Vagina (tissue), 2 donors: ENCODE data around the gene NOP53. TPM values are rescaled to one million over a fixed set of nuclear protein-coding genes. Genes with fewer than 3 reads are reported as not detected.
A peak's percentile ranks its signal among the peaks of the same experiment; 100 is the strongest.
"Not testable (repeated sequence)": the region's sequence is repeated elsewhere in the genome, so short reads cannot be mapped to it uniquely, and the experiment has no call there.

Experiments
- DNase-seq, 2 donors: peaks; one replicate each; pipeline ENCODE4 v3.0.0-alpha.2; 2017; ENCODE audit errors: extremely low spot score in 2 of 2
- H3K27ac ChIP-seq: fragments of 200-600 bp; sonication (generic); one replicate; pipeline ENCODE4 v1.5.1; 2019
- H3K27me3 ChIP-seq: fragments of 200-600 bp; sonication (generic); one replicate; pipeline ENCODE4 v1.5.1; 2019
- H3K36me3 ChIP-seq, 2 donors: fragments of 200-600 bp; sonication (generic); one replicate each; pipeline ENCODE4 v1.5.1; 2017 to 2019
- H3K4me1 ChIP-seq: fragments of 200-600 bp; sonication (generic); one replicate; pipeline ENCODE4 v1.5.1; 2019
- H3K4me3 ChIP-seq, 2 donors: fragments of 200-600 bp; sonication (generic); 1 replicate in 1 of 2; 2 replicates in 1 of 2; pipeline ENCODE4 v1.5.1; 2016 to 2019
- H3K9me3 ChIP-seq: fragments of 200-600 bp; sonication (generic); one replicate; pipeline ENCODE4 v1.5.1; 2019
- CTCF ChIP-seq, 3 experiments: fragments of 450-650 bp in 2 of 3; fragments of 200-600 bp in 1 of 3; sonication (generic) in 1 of 3; IDR thresholded peaks; one replicate each; pipeline ENCODE4 v1.5.1; 2017 to 2019; ENCODE audit warnings: antibody characterized with exemption in 3 of 3, mild to moderate bottlenecking in 2 of 3, moderate library complexity in 2 of 3
- POLR2A ChIP-seq, 2 donors: fragments of 450-650 bp; IDR thresholded peaks; one replicate each; pipeline ENCODE4 v1.6.1; 2017; ENCODE audit warnings: antibody characterized with exemption in 2 of 2, mild to moderate bottlenecking in 2 of 2, moderate library complexity in 2 of 2
- POLR2AphosphoS5 ChIP-seq, 2 donors: sonication (generic); formaldehyde crosslinking; IDR thresholded peaks; one replicate each; pipeline ENCODE4 v1.9.0; 2017; ENCODE audit warnings: antibody characterized with exemption in 2 of 2, mild to moderate bottlenecking in 2 of 2, low read depth in 1 of 2; ENCODE audit not compliant: insufficient read depth in 1 of 2
- intact Hi-C: fragments of 100-400 bp; cut with DNase I; formaldehyde crosslinking; loops from one replicate; pipeline ENCODE4 v1.15.1; 2023
- total RNA-seq: library from RNA; depleted of rRNA; stranded (reverse); fragments of >200 nt; gene quantifications from one replicate; pipeline ENCODE4 v1.2.3, GENCODE V29; 2016

The NOP53 gene
- total RNA-seq, 1 donor from 2014 or later: 517 TPM

- TF ChIP-seq POLR2A (IDR thresholded peaks at IDR 0.05) (no peak), CTCF (IDR thresholded peaks at IDR 0.05) (no peak)
- Histone ChIP-seq H3K27me3 (no peaks in the 10 kb centered on the region), H3K4me3 (no peak overlapping the region), H3K4me1 (peaks cover 46% of the 10 kb centered on the region), H3K36me3 (peaks cover 4 to 53% of the 10 kb centered on the region in 2 donors), H3K9me3 (no peaks in the 10 kb centered on the region), H3K27ac (peak overlapping the region; percentile 92)
- intact Hi-C loops: no loop called here
- no peak for DNase-seq
Observed at GRCh38 chr19:47730910-47731309, 14.4 kb upstream of the NOP53 start.

GRCh38 chr19:47735131-47735530 is 10.2 kb upstream of the NOP53 start:
- no peaks in the 10 kb centered on the region for H3K27me3 ChIP-seq
- H3K9me3 ChIP-seq: no peaks in the 10 kb centered on the region
- no peak for DNase-seq
- H3K4me3 ChIP-seq: no peak overlapping the region
- H3K36me3 ChIP-seq: peaks cover 4 to 61% of the 10 kb centered on the region in 2 donors
- TF ChIP-seq CTCF (IDR thresholded peaks at IDR 0.05) (no peak), POLR2A (IDR thresholded peaks at IDR 0.05) (no peak), POLR2AphosphoS5 (IDR thresholded peaks at IDR 0.05; ENCODE audit: insufficient read depth in 1 of 2, low read depth in 1 of 2) (no peak)
- no peak overlapping the region for H3K27ac ChIP-seq
- intact Hi-C loops: no loop called here
- H3K4me1 ChIP-seq: peaks cover 5% of the 10 kb centered on the region

- H3K36me3 ChIP-seq: peaks cover 0 to 52% of the 10 kb centered on the region in 2 donors
- DNase-seq: no peak
- peaks cover 25% of the 10 kb centered on the region for H3K4me1 ChIP-seq
- TF ChIP-seq CTCF (IDR thresholded peaks at IDR 0.05): no peak
- no peak overlapping the region for H3K4me3 ChIP-seq
- no peaks in the 10 kb centered on the region for H3K9me3 ChIP-seq
- H3K27ac ChIP-seq: peak overlapping the region; percentile 99
- intact Hi-C loops: no loop called here
- no peaks in the 10 kb centered on the region for H3K27me3 ChIP-seq
Observed at GRCh38 chr19:47740866-47741519, 4.4 kb upstream of the NOP53 start.

- peaks cover 0 to 47% of the 10 kb centered on the region in 2 donors for H3K36me3 ChIP-seq
- no peaks in the 10 kb centered on the region for H3K27me3 ChIP-seq
- no peaks in the 10 kb centered on the region for H3K9me3 ChIP-seq
- H3K4me3 ChIP-seq: no peak overlapping the region
- H3K4me1 ChIP-seq: peaks cover 31% of the 10 kb centered on the region
- no peak for DNase-seq
- H3K27ac ChIP-seq: peak overlapping the region; percentile 99
- intact Hi-C loops: no loop called here
- TF ChIP-seq POLR2AphosphoS5 (IDR thresholded peaks at IDR 0.05; ENCODE audit: insufficient read depth in 1 of 2, low read depth in 1 of 2): peak in 1 of 2 donors; percentile 48
- TF ChIP-seq POLR2A (IDR thresholded peaks at IDR 0.05): no peak
Observed at GRCh38 chr19:47741544-47742140, 3.7 kb upstream of the NOP53 start.

- H3K36me3 ChIP-seq: peaks cover 0 to 53% of the 10 kb centered on the region in 2 donors
- intact Hi-C loops: loop anchor here (1.0 kb wide), 1 partner anchor 29 kb away; the partner anchor contains the start of gene EHD2
Observed at GRCh38 chr19:47742634-47743033, 2.7 kb upstream of the NOP53 start.

GRCh38 chr19:47746129-47746528 is 783 bp downstream of the NOP53 start:
- H3K27ac ChIP-seq: peak overlapping the region; percentile 99
- H3K27me3 ChIP-seq, DNase-seq, H3K9me3 ChIP-seq, intact Hi-C loops: not testable (repeated sequence)
- H3K4me1 ChIP-seq: peaks cover 63% of the 10 kb centered on the region
- H3K4me3 ChIP-seq: peak overlapping the region; percentile 74 to 89
- peaks cover 0 to 52% of the 10 kb centered on the region in 2 donors for H3K36me3 ChIP-seq

More at GRCh38 chr19:47742634-47743033, 2.7 kb upstream of the NOP53 start:
- no peak for DNase-seq
- H3K4me3 ChIP-seq: peak overlapping the region; percentile 35 to 38
- H3K27ac ChIP-seq: peak overlapping the region; percentile 99
- TF ChIP-seq POLR2A (IDR thresholded peaks at IDR 0.05) (no peak), CTCF (IDR thresholded peaks at IDR 0.05) (no peak), POLR2AphosphoS5 (IDR thresholded peaks at IDR 0.05; ENCODE audit: insufficient read depth in 1 of 2, low read depth in 1 of 2) (no peak)
- no peaks in the 10 kb centered on the region for H3K9me3 ChIP-seq
- no peaks in the 10 kb centered on the region for H3K27me3 ChIP-seq
- H3K4me1 ChIP-seq: peaks cover 41% of the 10 kb centered on the region
